OCI-LY3 (cell line): Measurements from ENCODE around the gene FLYWCH2.

Source experiments
- H2AFZ ChIP-seq: fragments of 200-600, 300-600 bp; shearing (Covaris generic); 2 replicates; pipeline ENCODE4 v1.6.0; 2014; ENCODE audit warnings: antibody characterized with exemption, low read depth, low read length
- H3K27ac ChIP-seq: fragments of 200-600, 300-600 bp; sonication (generic); 2 replicates; pipeline ENCODE4 v1.5.1; 2014; ENCODE audit warnings: mild to moderate bottlenecking, low read length, moderate library complexity, mixed read lengths
- H3K27me3 ChIP-seq: fragments of 200-600, 300-600 bp; sonication (generic); 2 replicates; pipeline ENCODE4 v1.6.1; 2014; ENCODE audit warnings: low read depth, low read length, mixed read lengths
- H3K36me3 ChIP-seq: fragments of 200-600, 300-600 bp; sonication (generic); replicated peaks from 2 replicates; pipeline ENCODE3; 2014; ENCODE audit warnings: low read depth, low read length, mixed read lengths
- H3K4me1 ChIP-seq: fragments of 300-600, 200-600 bp; sonication (generic); 2 replicates; pipeline ENCODE4 v1.6.1; 2014; ENCODE audit warnings: low read length, mixed read lengths
- H3K4me2 ChIP-seq: fragments of 200-600, 300-600 bp; sonication (generic); 2 replicates; pipeline ENCODE4 v1.6.1; 2014; ENCODE audit warnings: low read length, mixed read lengths
- H3K4me3 ChIP-seq: fragments of 300-600, 200-600 bp; sonication (generic); 2 replicates; pipeline ENCODE4 v1.5.1; 2014; ENCODE audit warnings: antibody characterized with exemption, mild to moderate bottlenecking, low read length, moderate library complexity
- H3K79me2 ChIP-seq: fragments of 300-600, 200-600 bp; shearing (Covaris generic); 2 replicates; pipeline ENCODE4 v1.6.1; 2014; ENCODE audit warnings: mild to moderate bottlenecking, low read length, mixed read lengths
- H3K9ac ChIP-seq: fragments of 300-600, 200-600 bp; shearing (Covaris generic); 2 replicates; pipeline ENCODE4 v1.6.0; 2014; ENCODE audit warnings: mild to moderate bottlenecking, low read length, moderate library complexity
- H3K9me3 ChIP-seq: fragments of 200-600, 300-600 bp; shearing (Covaris generic); 2 replicates; pipeline ENCODE4 v1.6.1; 2014; ENCODE audit warnings: low read length, mixed read lengths; ENCODE audit not compliant: insufficient read depth
- H4K20me1 ChIP-seq: fragments of 200-600, 300-600 bp; sonication (generic); 2 replicates; pipeline ENCODE4 v1.6.1; 2016; ENCODE audit warnings: low read length, mixed read lengths; ENCODE audit not compliant: insufficient read depth
- EZH2phosphoT487 ChIP-seq: fragments of 200-600 bp; shearing (Covaris generic); IDR thresholded peaks from 2 replicates; pipeline ENCODE4 v1.6.1; 2018; ENCODE audit warnings: antibody characterized with exemption, mixed run types, low read depth
- TF ChIP-seq, protein P1 (sequence below): fragments of 200-600, 300-600 bp; sonication (generic); IDR thresholded peaks from 2 replicates; pipeline ENCODE4 v1.5.1; 2014; ENCODE audit warnings: antibody characterized with exemption, low read length, low read depth

Gene FLYWCH2

DNA sequence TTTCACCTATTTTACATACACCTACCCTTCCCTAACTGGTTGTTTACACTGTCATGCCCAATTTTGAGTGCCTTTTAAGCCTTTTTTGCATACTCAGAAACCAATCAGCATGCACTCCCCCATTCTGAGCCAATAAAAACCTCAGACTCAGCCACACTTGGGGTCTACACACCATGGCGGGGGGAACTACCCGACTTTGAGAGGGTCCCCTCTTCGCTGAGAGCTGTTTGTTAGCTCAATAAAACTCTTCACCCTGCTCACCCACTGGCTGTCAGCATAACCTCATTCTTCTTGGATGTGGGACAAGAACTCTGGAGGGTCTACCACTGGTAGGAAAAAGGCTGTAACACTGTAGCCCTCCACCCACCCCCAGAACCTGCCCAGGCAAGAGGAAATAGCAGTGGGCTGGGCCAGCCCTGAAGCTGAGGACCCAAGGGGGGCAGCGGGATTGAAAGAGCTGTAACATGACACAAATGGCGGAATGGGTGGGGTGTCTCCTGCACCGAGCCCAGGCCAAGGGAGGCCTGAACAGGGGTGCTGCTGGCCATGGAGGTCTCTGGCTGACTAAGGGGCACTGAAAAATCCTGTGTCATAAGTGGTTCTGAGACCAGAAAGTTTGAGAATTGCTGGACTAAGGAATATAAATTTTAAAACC lies 3.0 kb upstream of the FLYWCH2 start:
- Histone ChIP-seq H3K27me3 (no peaks in the 10 kb centered on the region), H3K4me1 (peaks cover 5% of the 10 kb centered on the region; the same call in 1 of the 2 replicates), H3K4me2 (no peak overlapping the region), H2AFZ (no peak overlapping the region), H3K36me3 (no peaks in the 10 kb centered on the region), H3K27ac (no peak overlapping the region), H3K79me2 (peaks cover 7% of the 10 kb centered on the region), H3K9me3 (peaks cover 9% of the 10 kb centered on the region; the same call in 1 of the 2 replicates), H3K4me3 (no peak overlapping the region), H3K9ac (no peak overlapping the region), H4K20me1 (no peaks in the 10 kb centered on the region)
- TF ChIP-seq EZH2phosphoT487, result no peak

DNA sequence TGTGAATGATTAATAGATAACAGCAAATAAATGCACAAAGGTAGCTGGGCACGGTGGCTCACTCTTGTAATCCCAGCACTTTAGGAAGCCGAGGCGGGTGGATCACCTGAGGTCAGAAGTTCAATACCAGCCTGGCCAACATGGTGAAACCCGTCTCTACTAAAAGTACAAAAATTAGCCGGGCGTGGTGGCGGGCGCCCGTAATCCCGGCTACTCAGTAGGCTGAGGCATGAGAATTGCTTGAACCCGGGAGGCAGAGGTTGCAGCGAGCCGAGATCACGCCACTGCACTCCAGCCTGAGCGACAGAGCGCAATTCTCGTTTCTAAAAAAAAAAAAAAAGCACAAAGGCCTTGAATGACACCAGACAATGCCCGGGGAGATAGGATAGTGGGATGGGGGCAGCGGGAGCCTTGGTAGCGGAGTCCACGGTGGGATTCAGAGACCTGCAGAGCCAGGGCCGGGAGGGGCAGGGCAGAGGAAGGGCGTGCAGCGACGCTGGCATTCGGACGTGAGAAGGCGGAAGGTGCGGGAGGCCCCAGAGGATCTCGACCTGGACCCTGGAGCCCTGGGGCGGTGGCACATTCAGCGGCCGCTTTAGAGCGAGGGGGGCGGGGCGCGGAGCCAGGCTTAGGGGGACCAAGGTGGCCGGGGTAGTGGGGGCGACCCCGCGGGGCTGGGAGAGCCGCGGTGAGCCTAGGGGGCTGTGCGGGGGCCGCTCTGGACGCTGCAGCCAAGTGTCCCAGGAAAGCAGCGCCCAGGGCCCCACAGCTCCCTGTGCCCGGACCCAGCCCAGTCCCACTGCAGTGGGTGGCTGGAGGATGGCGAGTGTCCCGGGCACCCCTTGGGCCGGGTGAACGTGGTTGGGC lies 999 bp upstream of the FLYWCH2 start:
- Histone ChIP-seq H3K36me3 (no peaks in the 10 kb centered on the region), H3K9me3 (peaks cover 9% of the 10 kb centered on the region; the same call in 1 of the 2 replicates), H3K79me2 (peaks cover 7% of the 10 kb centered on the region), H3K9ac (peak overlapping the region; percentile 70), H3K27ac (no peak overlapping the region), H3K4me2 (peak overlapping the region; percentile 93), H3K4me1 (peaks cover 5% of the 10 kb centered on the region; the same call in 1 of the 2 replicates), H2AFZ (peak overlapping the region; percentile 93), H3K4me3 (peak overlapping the region; percentile 83), H4K20me1 (no peaks in the 10 kb centered on the region), H3K27me3 (no peaks in the 10 kb centered on the region)
- no peak for TF ChIP-seq EZH2phosphoT487
- TF ChIP-seq, protein P1, sequence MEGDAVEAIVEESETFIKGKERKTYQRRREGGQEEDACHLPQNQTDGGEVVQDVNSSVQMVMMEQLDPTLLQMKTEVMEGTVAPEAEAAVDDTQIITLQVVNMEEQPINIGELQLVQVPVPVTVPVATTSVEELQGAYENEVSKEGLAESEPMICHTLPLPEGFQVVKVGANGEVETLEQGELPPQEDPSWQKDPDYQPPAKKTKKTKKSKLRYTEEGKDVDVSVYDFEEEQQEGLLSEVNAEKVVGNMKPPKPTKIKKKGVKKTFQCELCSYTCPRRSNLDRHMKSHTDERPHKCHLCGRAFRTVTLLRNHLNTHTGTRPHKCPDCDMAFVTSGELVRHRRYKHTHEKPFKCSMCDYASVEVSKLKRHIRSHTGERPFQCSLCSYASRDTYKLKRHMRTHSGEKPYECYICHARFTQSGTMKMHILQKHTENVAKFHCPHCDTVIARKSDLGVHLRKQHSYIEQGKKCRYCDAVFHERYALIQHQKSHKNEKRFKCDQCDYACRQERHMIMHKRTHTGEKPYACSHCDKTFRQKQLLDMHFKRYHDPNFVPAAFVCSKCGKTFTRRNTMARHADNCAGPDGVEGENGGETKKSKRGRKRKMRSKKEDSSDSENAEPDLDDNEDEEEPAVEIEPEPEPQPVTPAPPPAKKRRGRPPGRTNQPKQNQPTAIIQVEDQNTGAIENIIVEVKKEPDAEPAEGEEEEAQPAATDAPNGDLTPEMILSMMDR, result no peak

DNA sequence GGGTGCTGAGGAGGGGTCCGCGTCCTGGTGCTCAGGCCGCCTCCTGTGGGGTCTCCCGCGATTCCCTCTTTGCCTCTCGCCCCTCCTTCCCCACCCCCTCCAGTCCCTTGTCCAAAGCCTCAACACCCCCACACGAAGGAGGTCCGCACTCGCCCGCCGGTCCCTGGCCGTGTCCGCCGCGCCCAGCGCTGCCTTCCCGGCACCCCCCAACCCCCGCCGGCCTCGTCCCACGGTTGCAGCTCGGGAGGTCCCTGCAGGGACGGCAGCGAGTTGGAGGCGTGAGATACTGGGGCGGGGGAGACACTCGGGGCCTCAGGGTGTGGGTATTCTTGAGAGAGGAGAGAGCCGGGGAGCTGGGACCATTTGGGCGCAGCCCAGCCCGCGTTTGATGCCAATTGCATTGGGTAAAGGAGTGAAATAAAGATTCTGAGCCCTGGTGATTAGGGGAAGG lies 468 bp downstream of the FLYWCH2 start:
- peak overlapping the region; percentile 80 for H3K9ac ChIP-seq
- peak overlapping the region; percentile 30; the same call in 1 of the 2 replicates for H3K27ac ChIP-seq
- no peaks in the 10 kb centered on the region for H4K20me1 ChIP-seq
- no peaks in the 10 kb centered on the region for H3K27me3 ChIP-seq
- peaks cover 9% of the 10 kb centered on the region; the same call in 1 of the 2 replicates for H3K9me3 ChIP-seq
- H3K4me1 ChIP-seq, result peaks cover 5% of the 10 kb centered on the region; the same call in 1 of the 2 replicates
- H2AFZ ChIP-seq, result peak overlapping the region; percentile 29
- H3K36me3 ChIP-seq, result no peaks in the 10 kb centered on the region
- TF ChIP-seq, protein P1, result no peak
- TF ChIP-seq EZH2phosphoT487, result no peak
- H3K4me3 ChIP-seq, result peak overlapping the region; percentile 83
- peaks cover 7% of the 10 kb centered on the region for H3K79me2 ChIP-seq
- H3K4me2 ChIP-seq, result peak overlapping the region; percentile 83

DNA sequence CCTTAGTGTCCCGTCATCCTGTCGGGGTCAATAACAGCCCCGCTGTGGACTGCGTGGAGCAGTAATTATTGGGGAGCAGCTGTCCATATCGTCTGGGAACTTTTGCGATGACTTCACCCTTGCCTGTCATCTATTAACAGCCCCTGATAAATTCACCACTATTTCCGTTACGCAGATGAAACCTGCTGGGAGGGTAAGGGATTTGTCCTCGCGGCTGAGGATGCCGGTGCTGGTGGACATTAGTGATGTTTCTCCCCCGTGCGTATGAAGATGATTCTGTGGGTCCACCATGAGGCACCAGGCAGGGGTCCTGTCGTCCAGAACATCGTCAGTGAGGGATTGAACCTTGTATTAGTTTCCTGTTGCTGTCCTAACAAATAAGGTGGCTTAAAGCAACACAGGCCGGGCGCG lies 1.0 kb downstream of the FLYWCH2 start:
- Histone ChIP-seq H3K4me1 (peaks cover 5% of the 10 kb centered on the region; the same call in 1 of the 2 replicates), H3K4me3 (peak overlapping the region; percentile 83), H3K27me3 (no peaks in the 10 kb centered on the region), H3K79me2 (peaks cover 7% of the 10 kb centered on the region), H4K20me1 (no peaks in the 10 kb centered on the region), H3K36me3 (no peaks in the 10 kb centered on the region), H2AFZ (no peak overlapping the region), H3K9ac (peak overlapping the region; percentile 80), H3K4me2 (peak overlapping the region; percentile 83), H3K27ac (no peak overlapping the region), H3K9me3 (peaks cover 9% of the 10 kb centered on the region; the same call in 1 of the 2 replicates)
- TF ChIP-seq, protein P1, result no peak
- TF ChIP-seq EZH2phosphoT487, result no peak
